ENCODE results near the gene CLDN1. TPM values are rescaled to one million over a fixed set of nuclear protein-coding genes. Genes with fewer than 3 reads are reported as not detected.

CLDN1 gene
- total and polyA plus RNA-seq, 2 experiments from 2014 or later, result 46.9 to 106 TPM

- Histone ChIP-seq H3K79me2 (no peaks in the 10 kb centered on the region), H4K20me1 (ENCODE audit: insufficient read depth, poor library complexity, severe bottlenecking) (no peaks in the 10 kb centered on the region), H3K4me1 (ENCODE audit: insufficient read depth) (no peaks in the 10 kb centered on the region), H2AFZ (no peak overlapping the region), H3K9me3 (ENCODE audit: low read depth) (no peaks in the 10 kb centered on the region), H3K9me2 (replicated peaks; ENCODE audit: insufficient read depth) (no peaks in the 10 kb centered on the region), H3K27me3 (no peaks in the 10 kb centered on the region), H3K27ac (no peak overlapping the region), H3K4me2 (no peak overlapping the region), H3K36me3 (replicated peaks; ENCODE audit: insufficient read depth, low read depth) (no peaks in the 10 kb centered on the region), H3K4me3 (no peak overlapping the region)
- TF ChIP-seq EZH2 (IDR thresholded peaks at IDR 0.05; ENCODE audit: borderline replicate concordance) (no peak), CTCF (IDR thresholded peaks at IDR 0.05; ENCODE audit: poor library complexity) (no peak), EZH2phosphoT487 (IDR thresholded peaks at IDR 0.05; ENCODE audit: low read depth, severe bottlenecking, unreplicated experiment) (no peak)
- DNase-seq (ENCODE audit: low spot score), result no peak
- 55% methylated on average over 9 of the region's 9 CpGs for WGBS (ENCODE audit: low lambda C conversion rate, missing lambda C conversion rate)
Measured at GRCh38 chr3:190362258-190362657, 40.0 kb upstream of the CLDN1 start.

GRCh38 chr3:190361791-190362190 is 39.5 kb upstream of the CLDN1 start:
- 89% methylated on average over 1 of the region's 1 CpG for WGBS (ENCODE audit: low lambda C conversion rate, missing lambda C conversion rate)

GRCh38 chr3:190360228-190360627 is 38.0 kb upstream of the CLDN1 start:
- 93% methylated on average over 2 of the region's 2 CpGs for WGBS (ENCODE audit: low lambda C conversion rate, missing lambda C conversion rate)
- no peaks in the 10 kb centered on the region for H3K27me3 ChIP-seq
- no peak overlapping the region for H3K4me3 ChIP-seq
- H3K36me3 ChIP-seq (replicated peaks; ENCODE audit: insufficient read depth, low read depth), result no peaks in the 10 kb centered on the region
- H3K9me3 ChIP-seq (ENCODE audit: low read depth), result no peaks in the 10 kb centered on the region
- no peak overlapping the region for H2AFZ ChIP-seq
- H3K27ac ChIP-seq, result peak overlapping the region; percentile 15
- no peak for DNase-seq (ENCODE audit: low spot score)
- H3K4me2 ChIP-seq, result no peak overlapping the region
- H3K4me1 ChIP-seq (ENCODE audit: insufficient read depth), result no peaks in the 10 kb centered on the region
- H3K9me2 ChIP-seq (replicated peaks; ENCODE audit: insufficient read depth), result no peaks in the 10 kb centered on the region
- H4K20me1 ChIP-seq (ENCODE audit: insufficient read depth, poor library complexity, severe bottlenecking), result no peaks in the 10 kb centered on the region
- no peaks in the 10 kb centered on the region for H3K79me2 ChIP-seq
- no peak for TF ChIP-seq EZH2 (IDR thresholded peaks at IDR 0.05; ENCODE audit: borderline replicate concordance)
- no peak for TF ChIP-seq EZH2phosphoT487 (IDR thresholded peaks at IDR 0.05; ENCODE audit: low read depth, severe bottlenecking, unreplicated experiment)
- TF ChIP-seq CTCF (IDR thresholded peaks at IDR 0.05; ENCODE audit: poor library complexity), result no peak

More at GRCh38 chr3:190361791-190362190, 39.5 kb upstream of the CLDN1 start:
- H4K20me1 ChIP-seq (ENCODE audit: insufficient read depth, poor library complexity, severe bottlenecking), result no peaks in the 10 kb centered on the region
- no peak overlapping the region for H3K4me3 ChIP-seq
- no peaks in the 10 kb centered on the region for H3K27me3 ChIP-seq
- H3K4me1 ChIP-seq (ENCODE audit: insufficient read depth), result no peaks in the 10 kb centered on the region
- no peaks in the 10 kb centered on the region for H3K36me3 ChIP-seq (replicated peaks; ENCODE audit: insufficient read depth, low read depth)
- H3K9me2 ChIP-seq (replicated peaks; ENCODE audit: insufficient read depth), result no peaks in the 10 kb centered on the region
- no peaks in the 10 kb centered on the region for H3K79me2 ChIP-seq
- DNase-seq (ENCODE audit: low spot score), result no peak
- no peak overlapping the region for H2AFZ ChIP-seq
- H3K27ac ChIP-seq, result no peak overlapping the region
- no peak overlapping the region for H3K4me2 ChIP-seq
- H3K9me3 ChIP-seq (ENCODE audit: low read depth), result no peaks in the 10 kb centered on the region
- TF ChIP-seq EZH2phosphoT487 (IDR thresholded peaks at IDR 0.05; ENCODE audit: low read depth, severe bottlenecking, unreplicated experiment) (no peak), EZH2 (IDR thresholded peaks at IDR 0.05; ENCODE audit: borderline replicate concordance) (no peak), CTCF (IDR thresholded peaks at IDR 0.05; ENCODE audit: poor library complexity) (no peak)

GRCh38 chr3:190359813-190360212 is 37.6 kb upstream of the CLDN1 start:
- TF ChIP-seq EZH2 (IDR thresholded peaks at IDR 0.05; ENCODE audit: borderline replicate concordance) (no peak), EZH2phosphoT487 (IDR thresholded peaks at IDR 0.05; ENCODE audit: low read depth, severe bottlenecking, unreplicated experiment) (no peak), CTCF (IDR thresholded peaks at IDR 0.05; ENCODE audit: poor library complexity) (no peak)
- H3K79me2 ChIP-seq, result no peaks in the 10 kb centered on the region
- no peaks in the 10 kb centered on the region for H3K4me1 ChIP-seq (ENCODE audit: insufficient read depth)
- H3K9me2 ChIP-seq (replicated peaks; ENCODE audit: insufficient read depth), result no peaks in the 10 kb centered on the region
- H3K27ac ChIP-seq, result peak overlapping the region; percentile 15
- no peak for DNase-seq (ENCODE audit: low spot score)
- H4K20me1 ChIP-seq (ENCODE audit: insufficient read depth, poor library complexity, severe bottlenecking), result no peaks in the 10 kb centered on the region
- no peak overlapping the region for H3K4me2 ChIP-seq
- H3K36me3 ChIP-seq (replicated peaks; ENCODE audit: insufficient read depth, low read depth), result no peaks in the 10 kb centered on the region
- H3K27me3 ChIP-seq, result no peaks in the 10 kb centered on the region
- no peaks in the 10 kb centered on the region for H3K9me3 ChIP-seq (ENCODE audit: low read depth)
- no peak overlapping the region for H3K4me3 ChIP-seq
- 86% methylated on average over 2 of the region's 2 CpGs for WGBS (ENCODE audit: low lambda C conversion rate, missing lambda C conversion rate)
- H2AFZ ChIP-seq, result no peak overlapping the region

Data from hepatocyte (in vitro differentiated cells).